ENCODE results near the gene PON3. TPM values are rescaled to one million over a fixed set of nuclear protein-coding genes. Genes with fewer than 3 reads are reported as not detected.

PON3 gene
- total RNA-seq, 2 donors from 2014 or later, result not detected

Other genes with a start within 250 kb of the PON3 start
- not detected for gene PON1, start 71.8 kb downstream of the PON3 start, total RNA-seq
- 1 to 10 TPM; 6.3 to 8.2 TPM for gene PON2, start 38.7 kb upstream of the PON3 start, total RNA-seq
- not detected for gene ASB4, start 89.6 kb upstream of the PON3 start, total RNA-seq
- gene PDK4, start 200.1 kb upstream of the PON3 start, total RNA-seq, result under 1 TPM; 0.18 to 0.20 TPM